Stimulated activated CD8-positive, alpha-beta memory T cell treated with anti-CD3 and anti-CD28 coated beads, Interleukin-15, amount 100 ng/mL, for 24 hours (primary cell): ENCODE measurements around the gene AQP11.

Experiments used
- DNase-seq: peaks from one replicate; pipeline ENCODE4 v3.0.0-alpha.2; 2020; ENCODE audit warnings: low read depth

AQP11 gene

DNA sequence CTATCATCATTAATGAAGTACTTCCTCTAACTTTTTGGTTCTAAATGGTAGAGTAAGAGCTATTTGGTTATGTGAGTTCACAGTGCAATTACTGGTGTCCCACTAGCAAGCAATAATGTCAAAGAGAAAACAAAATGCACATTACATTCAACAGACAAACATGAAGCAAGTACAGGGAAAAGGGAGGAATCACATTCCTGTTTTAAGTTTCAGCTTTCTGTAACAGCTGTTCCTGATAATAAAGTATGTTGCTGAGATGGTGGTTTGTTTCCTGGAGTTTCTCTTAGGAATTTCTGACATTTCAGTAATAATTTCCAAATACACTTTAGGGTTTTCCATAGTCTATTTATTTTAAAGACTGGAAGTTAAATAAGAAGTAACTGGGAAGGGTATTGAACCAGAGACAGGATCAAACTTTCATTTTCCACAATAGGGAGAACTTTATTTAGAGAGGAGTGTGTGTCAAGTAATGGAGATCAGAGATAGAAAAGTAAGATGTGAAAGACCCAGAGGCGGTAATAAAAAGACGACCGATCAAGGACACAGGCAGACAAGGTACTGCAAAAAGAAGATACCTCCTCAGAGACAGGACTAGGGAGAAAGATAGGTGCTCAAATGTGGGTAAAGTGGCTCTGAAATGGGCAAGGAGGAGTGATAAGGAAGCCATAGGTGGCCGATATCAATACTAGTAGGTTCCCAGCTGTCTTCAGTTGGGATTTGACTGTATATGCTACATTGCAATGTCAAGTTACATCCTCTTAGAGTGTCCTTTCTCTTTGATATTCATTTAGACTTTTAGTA, 68.7 kb downstream of the AQP11 start:
- DNase-seq, result no peak
